Kidney epithelial cell (primary cell): Measurements from ENCODE around the gene RPGR. TPM values are rescaled to one million over a fixed set of nuclear protein-coding genes. Genes with fewer than 3 reads are reported as not detected.

Experiments used
- DNase-seq: peaks from one replicate; pipeline ENCODE4 v3.0.0-alpha.2; 2010; ENCODE audit warnings: low read depth
- H3K27me3 ChIP-seq: 2 replicates; pipeline ENCODE4 v1.6.0; 2011; ENCODE audit warnings: low read length; ENCODE audit not compliant: control insufficient read depth, insufficient read depth
- H3K36me3 ChIP-seq: 2 replicates; pipeline ENCODE4 v1.5.1; 2011; ENCODE audit warnings: low read length; ENCODE audit not compliant: control insufficient read depth, insufficient read depth
- H3K4me3 ChIP-seq: 2 replicates; pipeline ENCODE4 v1.5.1; 2011; ENCODE audit warnings: low read depth, mild to moderate bottlenecking, control low read depth, low read length
- total RNA-seq: library from RNA; depleted of rRNA; stranded (reverse); fragments of >200 nt; gene quantifications from 2 replicates; pipeline ENCODE4 v1.2.3, GENCODE V29; 2015
- TF ChIP-seq, protein P1 (sequence below): IDR thresholded peaks from 2 replicates; pipeline ENCODE4 v1.5.1; 2011; ENCODE audit warnings: mild to moderate bottlenecking, moderate library complexity, low read length, control low read depth, inconsistent platforms; ENCODE audit not compliant: insufficient read depth, poor library complexity, severe bottlenecking

The RPGR gene
- total RNA-seq, 1 donor from 2014 or later: 4.6 TPM

DNA sequence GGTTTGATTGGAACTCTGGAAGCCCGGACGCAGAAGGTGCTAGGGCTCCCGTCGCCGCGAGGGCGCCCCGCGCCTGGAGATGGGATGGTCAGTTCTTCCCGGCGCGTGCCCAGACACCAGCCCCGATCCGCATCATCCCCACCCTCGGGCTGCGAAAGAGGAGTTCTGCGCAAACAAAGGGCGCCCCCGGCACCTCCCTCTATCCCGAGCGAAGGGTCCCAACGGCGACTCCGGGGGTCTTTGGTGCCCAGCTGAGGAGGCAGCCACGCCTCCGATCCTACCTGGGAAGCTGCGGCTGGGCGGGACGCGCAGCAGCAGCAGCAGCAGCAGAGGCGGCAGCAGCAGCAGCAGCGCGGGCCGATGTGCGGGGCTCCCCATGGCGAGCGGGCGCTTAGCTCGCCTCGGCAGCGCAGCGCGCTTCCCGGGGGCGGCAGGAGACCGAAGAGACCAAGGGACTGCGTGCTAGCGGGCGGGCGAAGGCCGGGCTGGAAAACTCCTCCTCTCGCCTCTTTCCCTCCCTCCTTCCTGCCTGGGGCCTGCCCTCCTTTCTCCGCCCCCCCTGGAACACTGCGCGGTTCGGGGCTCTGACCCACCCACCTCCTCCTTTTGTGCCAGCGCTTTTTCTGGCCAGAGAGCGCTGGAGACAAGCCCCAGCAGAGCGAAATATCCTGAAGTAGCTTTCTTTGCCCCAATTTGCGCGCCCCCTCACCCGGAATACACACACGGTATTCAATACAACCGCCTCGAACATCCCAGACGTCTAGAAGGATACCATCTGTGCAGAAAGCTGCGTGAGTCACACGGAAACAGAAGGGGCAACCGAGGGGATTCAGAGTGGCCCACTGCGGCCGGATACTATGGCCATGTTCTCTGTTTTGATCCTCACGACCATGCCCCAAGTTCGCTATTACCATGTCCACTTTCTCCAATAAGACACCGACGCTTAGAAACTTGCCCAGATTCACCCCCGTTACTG is 106.6 kb downstream of the RPGR start, which contains the start of gene SRPX:
Gene SRPX (minus strand): TSS at position 457 of the 976 bp plus-strand sequence. CDS start 79 bp downstream, at position 378.
- Histone ChIP-seq H3K36me3 (no peaks in the 10 kb centered on the region), H3K27me3 (no peaks in the 10 kb centered on the region), H3K4me3 (peak within 1 kb of the TSS; percentile 46)
- DNase-seq: no peak
- TF ChIP-seq, protein P1, sequence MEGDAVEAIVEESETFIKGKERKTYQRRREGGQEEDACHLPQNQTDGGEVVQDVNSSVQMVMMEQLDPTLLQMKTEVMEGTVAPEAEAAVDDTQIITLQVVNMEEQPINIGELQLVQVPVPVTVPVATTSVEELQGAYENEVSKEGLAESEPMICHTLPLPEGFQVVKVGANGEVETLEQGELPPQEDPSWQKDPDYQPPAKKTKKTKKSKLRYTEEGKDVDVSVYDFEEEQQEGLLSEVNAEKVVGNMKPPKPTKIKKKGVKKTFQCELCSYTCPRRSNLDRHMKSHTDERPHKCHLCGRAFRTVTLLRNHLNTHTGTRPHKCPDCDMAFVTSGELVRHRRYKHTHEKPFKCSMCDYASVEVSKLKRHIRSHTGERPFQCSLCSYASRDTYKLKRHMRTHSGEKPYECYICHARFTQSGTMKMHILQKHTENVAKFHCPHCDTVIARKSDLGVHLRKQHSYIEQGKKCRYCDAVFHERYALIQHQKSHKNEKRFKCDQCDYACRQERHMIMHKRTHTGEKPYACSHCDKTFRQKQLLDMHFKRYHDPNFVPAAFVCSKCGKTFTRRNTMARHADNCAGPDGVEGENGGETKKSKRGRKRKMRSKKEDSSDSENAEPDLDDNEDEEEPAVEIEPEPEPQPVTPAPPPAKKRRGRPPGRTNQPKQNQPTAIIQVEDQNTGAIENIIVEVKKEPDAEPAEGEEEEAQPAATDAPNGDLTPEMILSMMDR: no peak

DNA sequence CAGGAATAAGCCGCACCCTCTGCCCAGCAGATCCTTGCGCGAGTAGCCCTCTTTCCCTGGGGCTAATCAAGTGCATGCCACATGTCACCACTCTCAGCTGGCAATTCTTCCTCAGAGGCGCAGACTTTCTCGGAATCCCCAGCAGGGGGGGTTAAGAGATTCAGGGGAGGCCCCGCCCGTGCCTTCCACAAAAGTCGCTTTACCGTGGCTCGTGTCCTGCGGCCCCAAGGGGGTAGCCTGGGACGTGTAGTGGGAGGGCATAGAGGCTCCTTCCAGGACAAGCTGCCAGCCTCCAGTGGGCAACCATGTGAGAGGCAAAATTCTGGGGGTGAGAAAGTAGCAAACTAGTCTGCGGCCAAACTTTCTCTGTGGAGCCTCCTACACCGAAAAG is 107.3 kb downstream of the RPGR start:
- Histone ChIP-seq H3K4me3 (peak overlapping the region; percentile 46), H3K36me3 (no peaks in the 10 kb centered on the region), H3K27me3 (no peaks in the 10 kb centered on the region)
- no peak for DNase-seq
- TF ChIP-seq, protein P1: peak; percentile 31

Other genes with a start within 250 kb of the RPGR start
- gene SRPX, start 106.6 kb downstream of the RPGR start, total RNA-seq: 14.0 and 20.6 TPM in 2 replicates
- not detected in 2 replicates for gene OTC, start 25.1 kb upstream of the RPGR start, total RNA-seq
- 1.5 and 2.0 TPM in 2 replicates for gene TSPAN7, start 234.0 kb upstream of the RPGR start, total RNA-seq